Astrocyte (in vitro differentiated cells and primary cell): ENCODE measurements around the gene GH2.

ENCODE experiments used
- CTCF ChIP-seq: IDR thresholded peaks from 2 replicates; pipeline ENCODE4 v1.5.1; 2011; ENCODE audit warnings: low read depth, mild to moderate bottlenecking, inconsistent platforms, low read length, moderate library complexity; ENCODE audit not compliant: insufficient read depth
- EZH2 ChIP-seq: IDR thresholded peaks from 2 replicates; pipeline ENCODE4 v1.6.1; 2012; ENCODE audit warnings: mild to moderate bottlenecking, low read length, inconsistent platforms; ENCODE audit not compliant: insufficient read depth

GRCh38 chr17:63850401-63850800, 31.3 kb downstream of the GH2 start:
- no peak for TF ChIP-seq CTCF
- no peak for TF ChIP-seq EZH2
